WTC11 (cell line): Measurements from ENCODE around the gene TADA2A.

Experiments used
- CTCF ChIP-seq: fragments of 200-600 bp; IDR thresholded peaks from 2 replicates; pipeline ENCODE4 v1.8.0; 2022; ENCODE audit warnings: antibody characterized with exemption
- NFATC4 ChIP-seq: fragments of 250-450 bp; sonication (Bioruptor Pico); IDR thresholded peaks from 2 replicates; pipeline ENCODE4 v1.9.0; 2021; ENCODE audit warnings: mild to moderate bottlenecking
- NR3C1 ChIP-seq: sonication (generic); formaldehyde crosslinking; conservative IDR thresholded peaks from 2 replicates; pipeline ENCODE4 v1.8.1; 2023; ENCODE audit warnings: low read depth, mild to moderate bottlenecking, missing genetic modification reagents
- USF2 ChIP-seq: sonication (generic); formaldehyde crosslinking; IDR thresholded peaks from 2 replicates; pipeline ENCODE4 v1.8.1; 2023; ENCODE audit warnings: mild to moderate bottlenecking, missing genetic modification reagents, moderate library complexity
- TF ChIP-seq, protein P1 (sequence below): fragments of 250-450 bp; sonication (Bioruptor Pico); IDR thresholded peaks from 2 replicates; pipeline ENCODE4 v2.1.2; 2022; ENCODE audit warnings: mild to moderate bottlenecking, moderate library complexity
- TF ChIP-seq, protein P2 (sequence below): sonication (generic); formaldehyde crosslinking; IDR thresholded peaks from 2 replicates; pipeline ENCODE4 v1.8.0; 2022; ENCODE audit warnings: mild to moderate bottlenecking, missing genetic modification reagents

DNA sequence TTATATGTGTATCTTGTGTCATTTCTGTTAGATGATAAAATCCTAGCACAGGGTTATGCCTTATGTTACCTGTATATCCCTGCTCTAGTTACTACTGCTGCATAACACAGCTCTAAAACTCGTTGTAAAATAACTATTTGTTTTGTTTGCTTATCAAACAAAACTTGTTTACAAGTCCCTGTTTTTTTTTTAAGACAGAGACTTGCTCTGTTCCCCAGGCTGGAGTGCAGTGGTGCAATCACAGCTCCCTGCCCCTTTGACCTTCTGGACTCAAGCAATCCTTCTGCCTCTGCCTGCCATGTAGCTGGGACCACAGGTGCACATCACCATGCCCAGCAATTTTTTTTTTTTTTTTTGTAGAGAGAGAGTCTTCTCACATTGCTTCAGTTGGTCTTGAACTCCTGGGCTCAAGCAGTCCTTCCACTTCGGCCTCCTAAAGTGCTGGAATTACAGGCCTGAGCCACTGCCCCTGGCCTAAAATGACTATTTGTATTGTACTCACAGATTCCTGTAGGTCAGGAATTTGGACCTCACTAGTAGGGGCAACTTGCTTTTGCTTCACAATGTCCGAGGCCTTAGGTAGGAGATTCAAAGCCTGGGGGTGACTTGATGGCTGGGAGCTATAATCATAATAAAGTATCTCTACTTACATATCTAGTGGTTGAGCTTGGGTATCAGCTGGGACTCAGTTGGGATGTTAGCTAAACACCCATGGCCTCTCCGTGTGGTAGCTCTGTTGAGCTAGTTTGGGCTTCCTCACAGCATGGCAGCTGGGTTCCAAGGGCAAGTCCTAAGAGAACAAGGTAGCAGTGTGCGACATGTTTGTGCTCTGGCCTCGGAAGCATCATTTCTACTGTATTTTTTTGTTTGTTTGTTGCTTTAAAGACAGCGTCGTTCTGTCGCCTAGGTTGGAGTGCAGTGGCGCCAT, 95.6 kb downstream of the TADA2A start:
- TF ChIP-seq CTCF (no peak), USF2 (CRISPR knock-in tag) (no peak), NFATC4 (no peak), NR3C1 (CRISPR knock-in tag) (no peak)
- TF ChIP-seq, protein P1, sequence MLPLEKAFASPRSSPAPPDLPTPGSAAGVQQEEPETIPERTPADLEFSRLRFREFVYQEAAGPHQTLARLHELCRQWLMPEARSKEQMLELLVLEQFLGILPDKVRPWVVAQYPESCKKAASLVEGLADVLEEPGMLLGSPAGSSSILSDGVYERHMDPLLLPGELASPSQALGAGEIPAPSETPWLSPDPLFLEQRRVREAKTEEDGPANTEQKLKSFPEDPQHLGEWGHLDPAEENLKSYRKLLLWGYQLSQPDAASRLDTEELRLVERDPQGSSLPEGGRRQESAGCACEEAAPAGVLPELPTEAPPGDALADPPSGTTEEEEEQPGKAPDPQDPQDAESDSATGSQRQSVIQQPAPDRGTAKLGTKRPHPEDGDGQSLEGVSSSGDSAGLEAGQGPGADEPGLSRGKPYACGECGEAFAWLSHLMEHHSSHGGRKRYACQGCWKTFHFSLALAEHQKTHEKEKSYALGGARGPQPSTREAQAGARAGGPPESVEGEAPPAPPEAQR (CRISPR knock-in tag), result no peak
- TF ChIP-seq, protein P2, sequence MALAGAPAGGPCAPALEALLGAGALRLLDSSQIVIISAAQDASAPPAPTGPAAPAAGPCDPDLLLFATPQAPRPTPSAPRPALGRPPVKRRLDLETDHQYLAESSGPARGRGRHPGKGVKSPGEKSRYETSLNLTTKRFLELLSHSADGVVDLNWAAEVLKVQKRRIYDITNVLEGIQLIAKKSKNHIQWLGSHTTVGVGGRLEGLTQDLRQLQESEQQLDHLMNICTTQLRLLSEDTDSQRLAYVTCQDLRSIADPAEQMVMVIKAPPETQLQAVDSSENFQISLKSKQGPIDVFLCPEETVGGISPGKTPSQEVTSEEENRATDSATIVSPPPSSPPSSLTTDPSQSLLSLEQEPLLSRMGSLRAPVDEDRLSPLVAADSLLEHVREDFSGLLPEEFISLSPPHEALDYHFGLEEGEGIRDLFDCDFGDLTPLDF, result no peak
